HG03066 (cell line): ENCODE results near the gene PLXNA4.

ENCODE experiments used
- ATAC-seq: cut with Tn5 transposase; IDR thresholded peaks from one replicate; pipeline ENCODE4 v1.9.1; 2021; ENCODE audit warnings: low read depth; ENCODE audit not compliant: unreplicated experiment

The PLXNA4 gene

GRCh38 chr7:132485136-132485535, 91.1 kb downstream of the PLXNA4 start:
- no peak for ATAC-seq

GRCh38 chr7:132482866-132483265, 93.4 kb downstream of the PLXNA4 start:
- no peak for ATAC-seq

GRCh38 chr7:132480534-132480933, 95.7 kb downstream of the PLXNA4 start:
- ATAC-seq, result no peak

GRCh38 chr7:132476541-132476940, 99.7 kb downstream of the PLXNA4 start:
- ATAC-seq, result no peak

GRCh38 chr7:132475669-132476116, 100.6 kb downstream of the PLXNA4 start:
- no peak for ATAC-seq

GRCh38 chr7:132475037-132475668, 101.1 kb downstream of the PLXNA4 start:
- ATAC-seq, result no peak

GRCh38 chr7:132472463-132473120, 103.7 kb downstream of the PLXNA4 start:
- no peak for ATAC-seq

GRCh38 chr7:132471515-132471914, 104.8 kb downstream of the PLXNA4 start:
- no peak for ATAC-seq

GRCh38 chr7:132469681-132470080, 106.6 kb downstream of the PLXNA4 start:
- no peak for ATAC-seq

GRCh38 chr7:132469264-132469663, 107.0 kb downstream of the PLXNA4 start:
- ATAC-seq, result no peak

GRCh38 chr7:132466367-132466766, 109.9 kb downstream of the PLXNA4 start:
- ATAC-seq, result no peak

- no peak for ATAC-seq
Observed at GRCh38 chr7:132465516-132465915, 110.8 kb downstream of the PLXNA4 start.

- no peak for ATAC-seq
Observed at GRCh38 chr7:132464740-132465139, 111.5 kb downstream of the PLXNA4 start.

- no peak for ATAC-seq
Observed at GRCh38 chr7:132463922-132464321, 112.3 kb downstream of the PLXNA4 start.

- ATAC-seq, result no peak
Observed at GRCh38 chr7:132462478-132462877, 113.8 kb downstream of the PLXNA4 start.

- ATAC-seq, result no peak
Observed at GRCh38 chr7:132461032-132461592, 115.2 kb downstream of the PLXNA4 start.

- ATAC-seq, result no peak
Observed at GRCh38 chr7:132458729-132459128, 117.5 kb downstream of the PLXNA4 start.

- ATAC-seq, result no peak
Observed at GRCh38 chr7:132457658-132458057, 118.6 kb downstream of the PLXNA4 start.

- ATAC-seq, result no peak
Observed at GRCh38 chr7:132456418-132456817, 119.9 kb downstream of the PLXNA4 start.

GRCh38 chr7:132455378-132455777, 120.9 kb downstream of the PLXNA4 start:
- no peak for ATAC-seq

- no peak for ATAC-seq
Observed at GRCh38 chr7:132453826-132454225, 122.4 kb downstream of the PLXNA4 start.

- no peak for ATAC-seq
Observed at GRCh38 chr7:132451161-132451560, 125.1 kb downstream of the PLXNA4 start.
